ENCODE data around the gene TUBA1B. TPM values are rescaled to one million over a fixed set of nuclear protein-coding genes. Genes with fewer than 3 reads are reported as not detected.

TUBA1B gene
- total and polyA plus RNA-seq, 4 donors = 125 to 1,268 (median 243) TPM

GRCh38 chr12:49154221-49154620 is 23.0 kb upstream of the TUBA1B start:
- Histone ChIP-seq H3K4me1 (ENCODE audit: control insufficient read depth in 4 of 4, insufficient read depth in 4 of 4, low read length in 3 of 4) (no peaks in the 10 kb centered on the region), H3K4me3 (ENCODE audit: low read depth in 1 of 3, low read length in 3 of 3) (no peak overlapping the region), H3K9me3 (ENCODE audit: control insufficient read depth in 4 of 4, low read length in 3 of 4) (no peaks in the 10 kb centered on the region), H3K36me3 (ENCODE audit: control insufficient read depth in 4 of 4, insufficient read depth in 3 of 4, low read depth in 1 of 4, low read length in 3 of 4) (no peaks in the 10 kb centered on the region), H3K9ac (ENCODE audit: low read depth in 1 of 2, low read length in 2 of 2) (no peak overlapping the region), H3K27me3 (ENCODE audit: control insufficient read depth in 4 of 4, insufficient read depth in 4 of 4, low read length in 3 of 4) (no peaks in the 10 kb centered on the region), H3K27ac (ENCODE audit: low read depth in 1 of 2, low read length in 2 of 2) (no peak overlapping the region)
- 88% methylated on average over 3 of the region's 3 CpGs for WGBS
- no peak for DNase-seq (ENCODE audit: low spot score)
- TF ChIP-seq NR2F2 (IDR thresholded peaks at IDR 0.05) (no peak), EGR1 (IDR thresholded peaks at IDR 0.05; ENCODE audit: low read depth in 2 of 2) (no peak), GABPA (IDR thresholded peaks at IDR 0.05 in 1 of 2, conservative IDR thresholded peaks at IDR 0.05 in 1 of 2) (no peak), ATF3 (IDR thresholded peaks at IDR 0.05) (no peak)

GRCh38 chr12:49147384-49147783 is 16.2 kb upstream of the TUBA1B start:
- Histone ChIP-seq H3K36me3 (ENCODE audit: control insufficient read depth in 4 of 4, insufficient read depth in 3 of 4, low read depth in 1 of 4, low read length in 3 of 4) (no peaks in the 10 kb centered on the region), H3K9me3 (ENCODE audit: control insufficient read depth in 4 of 4, low read length in 3 of 4) (no peaks in the 10 kb centered on the region), H3K4me3 (ENCODE audit: low read depth in 1 of 3, low read length in 3 of 3) (no peak overlapping the region), H3K27me3 (ENCODE audit: control insufficient read depth in 4 of 4, insufficient read depth in 4 of 4, low read length in 3 of 4) (no peaks in the 10 kb centered on the region), H3K27ac (ENCODE audit: low read depth in 1 of 2, low read length in 2 of 2) (no peak overlapping the region), H3K4me1 (ENCODE audit: control insufficient read depth in 4 of 4, insufficient read depth in 4 of 4, low read length in 3 of 4) (no peaks in the 10 kb centered on the region), H3K9ac (ENCODE audit: low read depth in 1 of 2, low read length in 2 of 2) (no peak overlapping the region)
- 97% methylated on average over 2 of the region's 2 CpGs for WGBS
- TF ChIP-seq EGR1 (IDR thresholded peaks at IDR 0.05; ENCODE audit: low read depth in 2 of 2) (no peak), CTCF (IDR thresholded peaks at IDR 0.05; ENCODE audit: low read depth, low read length, missing input control) (no peak), SP1 (IDR thresholded peaks at IDR 0.05) (no peak), JUND (IDR thresholded peaks at IDR 0.05) (no peak)
- DNase-seq (ENCODE audit: low spot score) = no peak

- 97% methylated on average over 1 of the region's 1 CpG for WGBS
- Histone ChIP-seq H3K9ac (ENCODE audit: low read depth in 1 of 2, low read length in 2 of 2) (no peak overlapping the region), H3K27ac (ENCODE audit: low read depth in 1 of 2, low read length in 2 of 2) (no peak overlapping the region), H3K9me3 (ENCODE audit: control insufficient read depth in 4 of 4, low read length in 3 of 4) (no peaks in the 10 kb centered on the region), H3K4me1 (ENCODE audit: control insufficient read depth in 4 of 4, insufficient read depth in 4 of 4, low read length in 3 of 4) (no peaks in the 10 kb centered on the region), H3K36me3 (ENCODE audit: control insufficient read depth in 4 of 4, insufficient read depth in 3 of 4, low read depth in 1 of 4, low read length in 3 of 4) (no peaks in the 10 kb centered on the region), H3K27me3 (ENCODE audit: control insufficient read depth in 4 of 4, insufficient read depth in 4 of 4, low read length in 3 of 4) (no peaks in the 10 kb centered on the region), H3K4me3 (ENCODE audit: low read depth in 1 of 3, low read length in 3 of 3) (no peak overlapping the region)
- TF ChIP-seq TAF1 (conservative IDR thresholded peaks at IDR 0.05) (no peak), SP1 (IDR thresholded peaks at IDR 0.05) (no peak), NR2F2 (IDR thresholded peaks at IDR 0.05) (no peak), HNF4A (conservative IDR thresholded peaks at IDR 0.05) (no peak), MAX (IDR thresholded peaks at IDR 0.05) (no peak), RAD21 (IDR thresholded peaks at IDR 0.05) (no peak), ZBTB33 (IDR thresholded peaks at IDR 0.05) (no peak), RXRA (IDR thresholded peaks at IDR 0.05) (no peak), JUND (IDR thresholded peaks at IDR 0.05) (no peak)
- no peak for DNase-seq (ENCODE audit: low spot score)
Observed at GRCh38 chr12:49146406-49146805, 15.2 kb upstream of the TUBA1B start.
